Measurements from ENCODE around the gene TMEM212. TPM values are rescaled to one million over a fixed set of nuclear protein-coding genes. Genes with fewer than 3 reads are reported as not detected.
A peak's percentile ranks its signal among the peaks of the same experiment; 100 is the strongest.

TMEM212 gene
- polyA plus RNA-seq, 2 donors: not detected

- no peak overlapping the region for H3K4me3 ChIP-seq (ENCODE audit: low read depth in 1 of 2, low read length in 2 of 2)
- H3K36me3 ChIP-seq (ENCODE audit: control insufficient read depth in 2 of 2, insufficient read depth in 2 of 2, low read length in 1 of 2): no peaks in the 10 kb centered on the region
- no peaks in the 10 kb centered on the region for H3K9me3 ChIP-seq (ENCODE audit: control insufficient read depth in 2 of 2, insufficient read depth in 1 of 2, low read depth in 1 of 2, low read length in 1 of 2)
- H3K4me1 ChIP-seq (ENCODE audit: control insufficient read depth in 2 of 2, insufficient read depth in 2 of 2, low read length in 1 of 2): peaks cover 0 to 9% of the 10 kb centered on the region in 2 donors
- 44 to 49% methylated on average over 3 of the region's 3 CpGs for WGBS, 2 donors
- H3K27me3 ChIP-seq (ENCODE audit: control insufficient read depth in 1 of 2, insufficient read depth in 2 of 2, low read length in 2 of 2): no peaks in the 10 kb centered on the region
- H3K27ac ChIP-seq (ENCODE audit: low read depth in 2 of 2, low read length in 1 of 2): peak overlapping the region; percentile 80 to 97
These were observed 37.5 kb upstream of the TMEM212 start for GRCh38 chr3:171805687-171806086.

GRCh38 chr3:171806200-171807128 lies 36.7 kb upstream of the TMEM212 start:
- H3K9me3 ChIP-seq (ENCODE audit: control insufficient read depth in 2 of 2, insufficient read depth in 1 of 2, low read depth in 1 of 2, low read length in 1 of 2): no peaks in the 10 kb centered on the region
- WGBS, 2 donors: 34 to 55% methylated on average over 5 of the region's 5 CpGs
- peaks cover 0 to 9% of the 10 kb centered on the region in 2 donors for H3K4me1 ChIP-seq (ENCODE audit: control insufficient read depth in 2 of 2, insufficient read depth in 2 of 2, low read length in 1 of 2)
- H3K36me3 ChIP-seq (ENCODE audit: control insufficient read depth in 2 of 2, insufficient read depth in 2 of 2, low read length in 1 of 2): no peaks in the 10 kb centered on the region
- H3K4me3 ChIP-seq (ENCODE audit: low read depth in 1 of 2, low read length in 2 of 2): no peak overlapping the region
- H3K27me3 ChIP-seq (ENCODE audit: control insufficient read depth in 1 of 2, insufficient read depth in 2 of 2, low read length in 2 of 2): no peaks in the 10 kb centered on the region
- peak overlapping the region; percentile 84 to 93 for H3K27ac ChIP-seq (ENCODE audit: low read depth in 2 of 2, low read length in 1 of 2)

GRCh38 chr3:171807129-171807675 lies 35.9 kb upstream of the TMEM212 start:
- H3K36me3 ChIP-seq (ENCODE audit: control insufficient read depth in 2 of 2, insufficient read depth in 2 of 2, low read length in 1 of 2): no peaks in the 10 kb centered on the region
- H3K27ac ChIP-seq (ENCODE audit: low read depth in 2 of 2, low read length in 1 of 2): peak overlapping the region; percentile 84 to 93
- 93 to 95% methylated on average over 7 of the region's 7 CpGs for WGBS, 2 donors
- H3K27me3 ChIP-seq (ENCODE audit: control insufficient read depth in 1 of 2, insufficient read depth in 2 of 2, low read length in 2 of 2): no peaks in the 10 kb centered on the region
- peaks cover 0 to 9% of the 10 kb centered on the region in 2 donors for H3K4me1 ChIP-seq (ENCODE audit: control insufficient read depth in 2 of 2, insufficient read depth in 2 of 2, low read length in 1 of 2)
- H3K4me3 ChIP-seq (ENCODE audit: low read depth in 1 of 2, low read length in 2 of 2): no peak overlapping the region
- H3K9me3 ChIP-seq (ENCODE audit: control insufficient read depth in 2 of 2, insufficient read depth in 1 of 2, low read depth in 1 of 2, low read length in 1 of 2): no peaks in the 10 kb centered on the region

- Histone ChIP-seq H3K27ac (ENCODE audit: low read depth in 2 of 2, low read length in 1 of 2) (no peak overlapping the region), H3K9me3 (ENCODE audit: control insufficient read depth in 2 of 2, insufficient read depth in 1 of 2, low read depth in 1 of 2, low read length in 1 of 2) (no peaks in the 10 kb centered on the region), H3K4me1 (ENCODE audit: control insufficient read depth in 2 of 2, insufficient read depth in 2 of 2, low read length in 1 of 2) (peaks cover 0 to 6% of the 10 kb centered on the region in 2 donors), H3K4me3 (ENCODE audit: low read depth in 1 of 2, low read length in 2 of 2) (no peak overlapping the region), H3K27me3 (ENCODE audit: control insufficient read depth in 1 of 2, insufficient read depth in 2 of 2, low read length in 2 of 2) (no peaks in the 10 kb centered on the region), H3K36me3 (ENCODE audit: control insufficient read depth in 2 of 2, insufficient read depth in 2 of 2, low read length in 1 of 2) (no peaks in the 10 kb centered on the region)
- 93 to 94% methylated on average over 6 of the region's 6 CpGs for WGBS, 2 donors
These were observed 35.3 kb upstream of the TMEM212 start for GRCh38 chr3:171807806-171808205.

GRCh38 chr3:171809611-171809860 lies 33.6 kb upstream of the TMEM212 start:
- Histone ChIP-seq H3K4me3 (ENCODE audit: low read depth in 1 of 2, low read length in 2 of 2) (peak overlapping the region; percentile 67 to 75), H3K4me1 (ENCODE audit: control insufficient read depth in 2 of 2, insufficient read depth in 2 of 2, low read length in 1 of 2) (peaks cover 0 to 3% of the 10 kb centered on the region in 2 donors), H3K9me3 (ENCODE audit: control insufficient read depth in 2 of 2, insufficient read depth in 1 of 2, low read depth in 1 of 2, low read length in 1 of 2) (no peaks in the 10 kb centered on the region), H3K36me3 (ENCODE audit: control insufficient read depth in 2 of 2, insufficient read depth in 2 of 2, low read length in 1 of 2) (no peaks in the 10 kb centered on the region), H3K27ac (ENCODE audit: low read depth in 2 of 2, low read length in 1 of 2) (peak overlapping the region; percentile 93 to 99), H3K27me3 (ENCODE audit: control insufficient read depth in 1 of 2, insufficient read depth in 2 of 2, low read length in 2 of 2) (no peaks in the 10 kb centered on the region)
- 2 to 5% methylated on average over 11 of the region's 11 CpGs for WGBS, 2 donors

- Histone ChIP-seq H3K27ac (ENCODE audit: low read depth in 2 of 2, low read length in 1 of 2) (peak within 1 kb of the TSS; percentile 93 to 99), H3K4me3 (ENCODE audit: low read depth in 1 of 2, low read length in 2 of 2) (peak within 1 kb of the TSS; percentile 67 to 75), H3K36me3 (ENCODE audit: control insufficient read depth in 2 of 2, insufficient read depth in 2 of 2, low read length in 1 of 2) (no peaks in the 10 kb centered on the region), H3K4me1 (ENCODE audit: control insufficient read depth in 2 of 2, insufficient read depth in 2 of 2, low read length in 1 of 2) (peaks cover 0 to 3% of the 10 kb centered on the region in 2 donors), H3K9me3 (ENCODE audit: control insufficient read depth in 2 of 2, insufficient read depth in 1 of 2, low read depth in 1 of 2, low read length in 1 of 2) (no peaks in the 10 kb centered on the region), H3K27me3 (ENCODE audit: control insufficient read depth in 1 of 2, insufficient read depth in 2 of 2, low read length in 2 of 2) (no peaks in the 10 kb centered on the region)
- WGBS, 2 donors: 0 to 1% methylated on average over 72 to 78 of the region's 78 CpGs
These were observed 33.1 kb upstream of the TMEM212 start, which contains the start of gene PLD1 for GRCh38 chr3:171809861-171810628. Gene PLD1 (minus strand): TSS chr3:171810483. CDS start chr3:171738051, 72,432 bp downstream.

- H3K27me3 ChIP-seq (ENCODE audit: control insufficient read depth in 1 of 2, insufficient read depth in 2 of 2, low read length in 2 of 2): no peaks in the 10 kb centered on the region
- H3K36me3 ChIP-seq (ENCODE audit: control insufficient read depth in 2 of 2, insufficient read depth in 2 of 2, low read length in 1 of 2): no peaks in the 10 kb centered on the region
- peak overlapping the region; percentile 67 to 75 for H3K4me3 ChIP-seq (ENCODE audit: low read depth in 1 of 2, low read length in 2 of 2)
- no peaks in the 10 kb centered on the region for H3K4me1 ChIP-seq (ENCODE audit: control insufficient read depth in 2 of 2, insufficient read depth in 2 of 2, low read length in 1 of 2)
- WGBS, 2 donors: 22 to 23% methylated on average over 22 of the region's 22 CpGs
- peak overlapping the region; percentile 93 to 99 for H3K27ac ChIP-seq (ENCODE audit: low read depth in 2 of 2, low read length in 1 of 2)
- H3K9me3 ChIP-seq (ENCODE audit: control insufficient read depth in 2 of 2, insufficient read depth in 1 of 2, low read depth in 1 of 2, low read length in 1 of 2): no peaks in the 10 kb centered on the region
These were observed 32.4 kb upstream of the TMEM212 start for GRCh38 chr3:171810629-171811294.

GRCh38 chr3:171811295-171811912 lies 31.7 kb upstream of the TMEM212 start:
- Histone ChIP-seq H3K27ac (ENCODE audit: low read depth in 2 of 2, low read length in 1 of 2) (peak overlapping the region; percentile 93 to 99), H3K27me3 (ENCODE audit: control insufficient read depth in 1 of 2, insufficient read depth in 2 of 2, low read length in 2 of 2) (no peaks in the 10 kb centered on the region), H3K36me3 (ENCODE audit: control insufficient read depth in 2 of 2, insufficient read depth in 2 of 2, low read length in 1 of 2) (no peaks in the 10 kb centered on the region), H3K9me3 (ENCODE audit: control insufficient read depth in 2 of 2, insufficient read depth in 1 of 2, low read depth in 1 of 2, low read length in 1 of 2) (no peaks in the 10 kb centered on the region), H3K4me1 (ENCODE audit: control insufficient read depth in 2 of 2, insufficient read depth in 2 of 2, low read length in 1 of 2) (no peaks in the 10 kb centered on the region), H3K4me3 (ENCODE audit: low read depth in 1 of 2, low read length in 2 of 2) (no peak overlapping the region)
- WGBS, 2 donors: 51 to 57% methylated on average over 4 of the region's 4 CpGs

GRCh38 chr3:171811913-171812335 lies 31.2 kb upstream of the TMEM212 start:
- H3K4me1 ChIP-seq (ENCODE audit: control insufficient read depth in 2 of 2, insufficient read depth in 2 of 2, low read length in 1 of 2): no peaks in the 10 kb centered on the region
- H3K9me3 ChIP-seq (ENCODE audit: control insufficient read depth in 2 of 2, insufficient read depth in 1 of 2, low read depth in 1 of 2, low read length in 1 of 2): no peaks in the 10 kb centered on the region
- H3K36me3 ChIP-seq (ENCODE audit: control insufficient read depth in 2 of 2, insufficient read depth in 2 of 2, low read length in 1 of 2): no peaks in the 10 kb centered on the region
- H3K4me3 ChIP-seq (ENCODE audit: low read depth in 1 of 2, low read length in 2 of 2): no peak overlapping the region
- no peaks in the 10 kb centered on the region for H3K27me3 ChIP-seq (ENCODE audit: control insufficient read depth in 1 of 2, insufficient read depth in 2 of 2, low read length in 2 of 2)
- peak overlapping the region; percentile 71 to 74 for H3K27ac ChIP-seq (ENCODE audit: low read depth in 2 of 2, low read length in 1 of 2)
- 89 to 90% methylated on average over 9 of the region's 9 CpGs for WGBS, 2 donors

Data from esophagus (tissue), 2 donors.